Subcutaneous adipose tissue (tissue), 4 donors: ENCODE measurements around the gene VSIG10. TPM values are rescaled to one million over a fixed set of nuclear protein-coding genes. Genes with fewer than 3 reads are reported as not detected.

Experiments
- total RNA-seq, 4 donors: library from RNA; depleted of rRNA; stranded (reverse); fragments of >200 nt; gene quantifications; one replicate each; pipeline ENCODE4 v1.1.0, GENCODE V29; 2016
- TF ChIP-seq, protein P1 (sequence below): fragments of 450-650 bp; IDR thresholded peaks from one replicate; pipeline ENCODE4 v1.5.1; 2016; ENCODE audit warnings: low read depth, mild to moderate bottlenecking, control low read depth, antibody characterized with exemption, moderate library complexity

Gene VSIG10
- total RNA-seq, 4 donors from 2014 or later: 21.8 to 58.0 (median 29.5) TPM

DNA sequence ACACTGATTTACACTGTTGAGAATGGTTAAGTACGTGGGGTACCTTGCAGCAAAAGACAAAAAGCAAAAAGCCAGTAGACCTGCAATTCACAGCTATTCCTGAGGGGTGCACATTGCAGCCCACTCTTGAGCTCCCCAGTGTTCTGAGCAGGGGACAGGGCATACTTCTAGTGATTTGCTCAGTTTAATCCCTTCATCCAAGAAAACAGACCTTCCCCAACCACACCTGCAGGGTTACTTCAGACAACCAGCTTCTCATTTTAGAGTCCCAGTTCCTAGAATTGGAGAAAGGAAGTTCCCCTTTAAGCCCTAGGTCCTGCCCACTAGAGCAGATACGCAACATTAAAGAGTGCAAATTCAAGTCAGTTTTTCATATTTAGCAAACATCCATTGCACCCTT, 39.2 kb downstream of the VSIG10 start:
- TF ChIP-seq, protein P1, sequence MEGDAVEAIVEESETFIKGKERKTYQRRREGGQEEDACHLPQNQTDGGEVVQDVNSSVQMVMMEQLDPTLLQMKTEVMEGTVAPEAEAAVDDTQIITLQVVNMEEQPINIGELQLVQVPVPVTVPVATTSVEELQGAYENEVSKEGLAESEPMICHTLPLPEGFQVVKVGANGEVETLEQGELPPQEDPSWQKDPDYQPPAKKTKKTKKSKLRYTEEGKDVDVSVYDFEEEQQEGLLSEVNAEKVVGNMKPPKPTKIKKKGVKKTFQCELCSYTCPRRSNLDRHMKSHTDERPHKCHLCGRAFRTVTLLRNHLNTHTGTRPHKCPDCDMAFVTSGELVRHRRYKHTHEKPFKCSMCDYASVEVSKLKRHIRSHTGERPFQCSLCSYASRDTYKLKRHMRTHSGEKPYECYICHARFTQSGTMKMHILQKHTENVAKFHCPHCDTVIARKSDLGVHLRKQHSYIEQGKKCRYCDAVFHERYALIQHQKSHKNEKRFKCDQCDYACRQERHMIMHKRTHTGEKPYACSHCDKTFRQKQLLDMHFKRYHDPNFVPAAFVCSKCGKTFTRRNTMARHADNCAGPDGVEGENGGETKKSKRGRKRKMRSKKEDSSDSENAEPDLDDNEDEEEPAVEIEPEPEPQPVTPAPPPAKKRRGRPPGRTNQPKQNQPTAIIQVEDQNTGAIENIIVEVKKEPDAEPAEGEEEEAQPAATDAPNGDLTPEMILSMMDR: no peak

DNA sequence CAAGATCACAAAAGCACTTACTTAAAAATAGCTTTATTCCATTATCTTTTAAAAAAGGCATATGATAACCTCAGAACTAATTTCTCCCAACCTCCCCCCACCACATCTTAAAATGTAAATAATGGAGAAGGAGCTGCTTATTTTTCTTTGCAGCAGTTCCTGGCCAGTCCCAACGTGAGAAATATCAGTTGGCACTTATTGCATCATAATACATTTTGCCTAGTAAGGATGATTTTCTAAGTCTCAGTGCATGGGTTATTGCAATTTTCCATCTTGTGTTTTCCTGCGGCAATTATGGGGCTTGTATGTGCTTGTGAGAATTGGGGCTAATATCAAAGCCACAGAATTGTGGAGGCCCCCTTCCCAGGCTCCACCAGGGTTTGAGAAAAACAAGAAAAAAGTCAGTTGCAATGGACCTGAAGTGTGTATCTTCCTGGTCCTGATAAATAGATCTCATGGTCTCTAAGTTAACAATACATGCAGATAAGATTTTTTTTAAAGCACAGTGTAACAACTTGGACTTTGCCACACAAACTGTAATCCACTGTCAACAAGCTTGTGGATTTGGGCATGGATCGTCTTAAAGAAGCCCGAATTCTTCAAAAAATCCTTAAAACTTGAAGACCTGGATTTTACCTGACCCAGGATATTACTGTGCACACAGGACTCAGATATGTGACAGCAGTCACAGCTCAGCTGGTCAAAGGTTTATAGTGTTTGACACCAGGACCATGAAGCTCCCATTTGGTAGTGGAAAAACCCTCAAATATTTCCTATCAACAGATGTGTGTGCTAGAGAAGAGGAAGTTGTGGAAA, 40.0 kb downstream of the VSIG10 start:
- TF ChIP-seq, protein P1: no peak

DNA sequence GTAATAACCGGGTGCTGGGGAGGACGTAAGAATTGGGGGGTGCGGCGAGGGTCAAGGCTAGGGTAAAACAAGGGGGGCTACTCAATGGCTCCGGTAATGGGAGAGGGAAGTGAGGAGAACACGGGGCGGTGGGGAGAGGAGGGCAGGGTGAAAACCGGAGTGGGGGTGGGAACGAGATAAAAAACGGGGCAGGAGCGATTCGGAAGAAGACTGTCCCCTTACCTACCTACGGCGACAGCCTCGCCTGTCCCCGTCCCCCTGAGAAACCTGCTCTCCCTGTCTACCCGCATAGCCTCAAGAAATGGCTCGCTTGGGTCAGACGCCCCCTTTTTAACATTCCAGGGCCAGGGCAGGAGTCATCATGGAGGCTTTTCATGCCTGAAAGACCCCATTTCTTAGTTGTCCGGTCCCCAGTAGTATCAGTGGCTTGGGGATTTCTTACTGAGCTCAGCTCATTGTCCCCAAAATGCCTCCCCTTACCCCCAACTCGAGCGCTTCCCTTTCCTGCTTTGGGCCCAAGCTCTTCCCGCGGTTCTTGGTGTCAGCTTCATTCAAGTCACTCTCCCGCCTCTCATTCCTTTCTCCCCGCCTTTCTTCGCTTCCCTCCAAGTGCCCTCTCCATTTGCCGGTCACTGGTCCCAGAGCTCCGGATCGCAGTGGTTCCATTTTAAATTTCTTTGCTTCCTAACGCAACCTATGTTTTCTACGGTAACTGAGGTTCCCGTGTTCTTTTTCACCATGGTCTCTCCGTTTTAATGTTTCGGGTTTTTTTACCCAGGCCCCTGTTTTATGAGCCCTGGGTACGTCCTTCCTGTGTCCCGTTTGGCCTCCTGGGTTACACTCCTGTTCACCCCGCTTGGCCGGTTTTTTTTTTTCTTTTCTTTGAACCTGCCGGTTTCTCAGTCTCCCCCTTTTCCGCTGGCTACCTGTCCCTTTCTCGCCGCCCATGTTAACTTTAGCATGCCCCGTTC, 41.7 kb downstream of the VSIG10 start:
- TF ChIP-seq, protein P1: no peak

DNA sequence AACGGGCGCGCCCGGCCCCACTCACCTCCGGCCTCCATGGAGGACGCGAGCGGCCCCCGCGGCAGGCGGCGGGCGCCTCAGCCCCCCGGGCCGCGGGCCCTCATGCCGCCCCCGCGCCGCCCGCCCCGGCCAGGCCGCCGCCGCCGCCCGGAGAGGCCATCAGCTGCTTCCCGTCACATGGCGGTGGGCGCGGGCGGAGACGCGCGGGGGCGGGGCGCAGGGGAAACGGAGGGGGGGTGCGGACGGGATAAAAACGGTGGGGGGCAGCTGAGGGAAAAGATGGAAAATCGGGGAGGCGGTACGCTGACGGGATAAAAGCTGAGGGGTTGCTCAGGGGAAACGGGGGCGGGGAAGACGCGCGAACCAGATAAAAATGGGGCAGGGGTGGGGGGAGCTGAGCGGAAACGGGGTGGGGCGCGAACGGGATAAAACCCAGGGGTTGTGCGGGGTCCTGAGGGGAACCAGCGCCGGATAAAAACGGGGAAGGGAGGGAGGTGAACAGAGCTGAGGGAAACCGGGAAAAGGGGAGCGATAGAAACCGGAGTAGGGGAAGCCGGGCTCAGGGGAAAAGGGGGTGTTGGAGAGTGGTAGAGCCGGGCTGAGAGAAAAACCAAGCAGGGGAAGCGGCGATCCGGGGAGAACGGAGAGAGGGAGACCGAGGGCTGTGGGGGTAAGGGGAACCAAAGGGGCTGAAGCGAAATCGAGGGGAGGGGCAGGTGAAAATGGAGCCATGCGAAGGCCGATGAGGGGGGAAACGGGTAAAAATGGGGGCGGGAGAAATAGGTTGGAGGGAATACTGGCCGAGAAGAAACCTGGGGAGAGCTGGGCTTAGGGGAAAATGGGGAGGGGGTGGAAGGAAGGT, 42.6 kb downstream of the VSIG10 start, which contains the start of gene WSB2:
Gene WSB2, minus strand, starts transcription at position 169 of the 862 bp plus-strand sequence. Its CDS starts 131 bp downstream, at position 38.
- TF ChIP-seq, protein P1: no peak

DNA sequence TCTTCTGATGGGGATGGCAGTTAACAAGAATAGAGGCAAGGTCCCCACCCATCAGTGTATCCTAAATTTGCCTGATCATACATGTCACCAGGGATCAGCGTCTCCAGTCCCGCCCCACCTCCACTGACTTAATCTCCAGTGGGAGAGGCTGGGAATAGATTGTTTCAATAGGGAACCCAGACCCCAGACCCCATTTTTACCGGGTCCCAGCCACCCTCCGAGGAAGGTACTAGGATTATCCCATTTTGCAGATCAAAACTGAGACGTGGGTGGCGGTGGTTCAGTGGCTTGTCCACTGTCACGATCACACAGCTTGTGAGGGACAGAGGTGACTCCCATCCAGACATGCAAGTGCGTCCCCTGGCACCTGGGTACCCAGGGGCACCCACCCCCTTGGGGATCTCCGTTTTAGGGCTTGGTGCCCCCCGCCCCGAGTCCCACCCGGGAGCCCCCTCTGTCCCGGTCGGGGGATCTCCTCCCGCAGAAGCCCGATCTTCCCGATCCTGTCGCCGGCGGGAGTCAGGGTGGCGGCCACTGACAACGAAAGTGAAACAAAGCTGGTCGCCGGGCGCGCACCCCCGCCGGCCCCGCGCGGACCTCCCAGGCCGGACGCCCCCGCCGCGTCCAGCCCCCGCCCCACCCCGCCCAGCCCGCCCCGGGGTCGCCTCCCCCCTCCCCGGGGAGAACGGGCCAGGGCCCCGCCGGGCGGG, 43.4 kb downstream of the VSIG10 start:
- TF ChIP-seq, protein P1: no peak

DNA sequence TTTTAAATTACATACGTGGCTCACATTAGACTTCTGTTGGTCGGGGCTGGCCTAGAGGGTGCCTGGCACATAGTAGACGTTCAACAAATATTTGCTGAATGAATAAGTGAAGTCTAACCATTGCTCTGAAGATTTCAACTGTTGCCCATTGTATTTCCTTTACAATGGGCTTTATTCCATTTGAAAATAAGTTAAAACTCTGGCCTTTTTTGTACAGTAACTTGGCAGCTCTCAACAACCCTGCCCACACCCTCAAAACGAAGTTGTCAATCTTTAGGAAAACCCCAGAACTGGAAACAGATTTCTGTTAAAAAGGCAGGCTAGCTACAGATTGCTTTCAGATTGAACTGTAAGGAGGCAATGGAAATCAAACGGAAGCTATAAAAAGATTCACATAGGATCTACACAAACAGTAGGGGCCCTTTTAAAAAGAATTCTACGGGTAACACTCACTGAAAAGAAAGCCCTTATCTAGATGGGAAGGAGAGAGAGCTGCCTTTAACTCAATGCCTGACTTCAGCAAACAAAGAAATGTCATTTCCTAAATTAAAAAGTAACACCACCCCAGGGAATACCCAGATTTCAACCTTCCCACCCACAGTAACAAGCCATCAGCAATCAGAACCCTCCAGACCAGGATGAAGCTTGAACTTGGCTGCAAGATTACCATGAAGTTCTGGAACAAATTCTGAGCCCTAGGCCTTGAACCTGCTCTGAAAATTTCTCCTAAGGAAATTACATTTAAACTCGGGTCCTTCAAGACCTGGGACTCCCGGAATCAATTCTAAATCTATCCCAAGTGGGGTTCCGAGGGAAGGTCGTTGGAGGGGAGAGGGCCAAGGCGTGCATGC, 44.2 kb downstream of the VSIG10 start:
- TF ChIP-seq, protein P1: no peak
